ENCODE results near the gene RPS6KL1. TPM values are rescaled to one million over a fixed set of nuclear protein-coding genes. Genes with fewer than 3 reads are reported as not detected.
A peak's percentile ranks its signal among the peaks of the same experiment; 100 is the strongest.

Gene RPS6KL1
- total RNA-seq, 1 donor from 2014 or later = 10.8 TPM

GRCh38 chr14:74860899-74861733, 61.9 kb downstream of the RPS6KL1 start:
- H3K27ac Mint-ChIP-seq = no peak overlapping the region
- H3K36me3 Mint-ChIP-seq (ENCODE audit: low read depth) = no peaks in the 10 kb centered on the region
- peak; percentile 78 for DNase-seq (ENCODE audit: low spot score)
- H3K9me3 Mint-ChIP-seq = no peaks in the 10 kb centered on the region
- no peaks in the 10 kb centered on the region for H3K27me3 Mint-ChIP-seq (ENCODE audit: low read depth)
- no peak overlapping the region for H3K4me3 Mint-ChIP-seq (ENCODE audit: low read depth)
- intact Hi-C loops (cut with micrococcal nuclease) = loop anchor here (1.0 kb wide), 2 partner anchors 44 to 227 kb away; no protein-coding TSS in a partner anchor
- no peaks in the 10 kb centered on the region for H3K4me1 Mint-ChIP-seq (ENCODE audit: low read depth)

GRCh38 chr14:74859757-74860552, 63.1 kb downstream of the RPS6KL1 start:
- no peak overlapping the region for H3K4me3 Mint-ChIP-seq (ENCODE audit: low read depth)
- no peak overlapping the region for H3K27ac Mint-ChIP-seq
- H3K4me1 Mint-ChIP-seq (ENCODE audit: low read depth) = no peaks in the 10 kb centered on the region
- H3K27me3 Mint-ChIP-seq (ENCODE audit: low read depth) = no peaks in the 10 kb centered on the region
- intact Hi-C loops (cut with micrococcal nuclease) = no loop called here
- no peak for DNase-seq (ENCODE audit: low spot score)
- no peaks in the 10 kb centered on the region for H3K9me3 Mint-ChIP-seq
- H3K36me3 Mint-ChIP-seq (ENCODE audit: low read depth) = no peaks in the 10 kb centered on the region

DNA sequence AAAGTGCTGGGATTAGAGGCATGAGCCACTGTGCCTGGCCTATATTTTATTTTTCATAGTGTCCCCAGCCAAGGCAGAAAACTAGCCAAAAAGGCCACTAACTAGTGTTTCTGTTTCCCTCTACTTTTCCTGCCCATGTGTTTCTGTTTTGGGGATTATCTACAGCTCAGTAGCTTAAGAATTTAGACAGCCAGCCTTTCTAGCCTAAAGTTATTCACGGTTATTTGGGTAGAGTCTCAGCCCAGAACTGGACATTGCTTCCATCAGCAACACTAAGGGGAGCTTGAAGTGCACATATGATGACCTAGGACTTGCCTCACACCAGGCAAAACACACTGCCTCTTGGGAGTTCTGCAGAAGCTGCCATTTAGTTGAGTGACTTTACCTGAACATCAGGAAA, 65.0 kb downstream of the RPS6KL1 start:
- intact Hi-C loops (cut with micrococcal nuclease) = no loop called here
- H3K4me3 Mint-ChIP-seq (ENCODE audit: low read depth) = no peak overlapping the region
- peaks cover 1% of the 10 kb centered on the region for H3K4me1 Mint-ChIP-seq (ENCODE audit: low read depth)
- H3K36me3 Mint-ChIP-seq (ENCODE audit: low read depth) = no peaks in the 10 kb centered on the region
- H3K27me3 Mint-ChIP-seq (ENCODE audit: low read depth) = no peaks in the 10 kb centered on the region
- no peak for DNase-seq (ENCODE audit: low spot score)
- H3K9me3 Mint-ChIP-seq = no peaks in the 10 kb centered on the region
- H3K27ac Mint-ChIP-seq = no peak overlapping the region

GRCh38 chr14:74856366-74856765, 66.7 kb downstream of the RPS6KL1 start:
- intact Hi-C loops (cut with micrococcal nuclease) = no loop called here
- H3K4me1 Mint-ChIP-seq (ENCODE audit: low read depth) = peaks cover 6% of the 10 kb centered on the region

GRCh38 chr14:74855945-74856344, 67.1 kb downstream of the RPS6KL1 start:
- H3K4me3 Mint-ChIP-seq (ENCODE audit: low read depth) = no peak overlapping the region
- H3K4me1 Mint-ChIP-seq (ENCODE audit: low read depth) = peaks cover 6% of the 10 kb centered on the region
- no peak overlapping the region for H3K27ac Mint-ChIP-seq
- no peaks in the 10 kb centered on the region for H3K9me3 Mint-ChIP-seq
- H3K36me3 Mint-ChIP-seq (ENCODE audit: low read depth) = no peaks in the 10 kb centered on the region
- H3K27me3 Mint-ChIP-seq (ENCODE audit: low read depth) = no peaks in the 10 kb centered on the region
- no peak for DNase-seq (ENCODE audit: low spot score)
- intact Hi-C loops (cut with micrococcal nuclease) = no loop called here

More at GRCh38 chr14:74856366-74856765, 66.7 kb downstream of the RPS6KL1 start:
- Mint-ChIP-seq H3K36me3 (ENCODE audit: low read depth) (no peaks in the 10 kb centered on the region), H3K27ac (no peak overlapping the region), H3K9me3 (no peaks in the 10 kb centered on the region), H3K4me3 (ENCODE audit: low read depth) (no peak overlapping the region), H3K27me3 (ENCODE audit: low read depth) (no peaks in the 10 kb centered on the region)
- DNase-seq (ENCODE audit: low spot score) = no peak

DNA sequence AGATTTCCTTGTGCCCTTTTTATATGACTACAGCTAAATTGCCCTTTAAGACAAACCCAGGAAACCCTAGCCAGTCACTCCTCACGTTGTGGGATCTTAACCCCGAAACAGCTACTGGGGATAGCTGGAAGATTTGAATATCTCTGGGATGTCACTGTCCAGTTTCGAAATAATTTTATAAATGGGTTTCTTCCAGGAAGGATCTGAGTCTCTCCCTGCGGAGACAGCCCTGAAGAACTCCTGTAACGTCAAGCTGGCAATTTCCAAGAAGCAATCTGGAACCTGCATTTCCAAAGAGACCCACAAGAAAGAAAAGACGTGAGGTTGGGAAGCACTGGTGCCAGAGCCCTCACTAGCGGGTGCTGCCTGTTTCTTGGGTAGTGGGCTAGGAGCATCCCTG, 68.0 kb downstream of the RPS6KL1 start:
- intact Hi-C loops (cut with micrococcal nuclease) = no loop called here
- peaks cover 6% of the 10 kb centered on the region for H3K4me1 Mint-ChIP-seq (ENCODE audit: low read depth)
- H3K4me3 Mint-ChIP-seq (ENCODE audit: low read depth) = no peak overlapping the region
- no peaks in the 10 kb centered on the region for H3K27me3 Mint-ChIP-seq (ENCODE audit: low read depth)
- H3K36me3 Mint-ChIP-seq (ENCODE audit: low read depth) = no peaks in the 10 kb centered on the region
- H3K9me3 Mint-ChIP-seq = no peaks in the 10 kb centered on the region
- H3K27ac Mint-ChIP-seq = no peak overlapping the region
- DNase-seq (ENCODE audit: low spot score) = no peak

Other genes with a start within 250 kb of the RPS6KL1 start
- 40.0 and 46.9 TPM in 2 replicates for gene AREL1, start 210.2 kb downstream of the RPS6KL1 start, total RNA-seq
- gene FCF1, start 210.1 kb downstream of the RPS6KL1 start, total RNA-seq = 61.8 and 62.8 TPM in 2 replicates
- 71.7 and 75.1 TPM in 2 replicates for gene YLPM1, start 159.9 kb downstream of the RPS6KL1 start, total RNA-seq
- 0.05 and 0.34 TPM in 2 replicates for gene PROX2, start 47.1 kb downstream of the RPS6KL1 start, total RNA-seq
- gene DLST, start 41.3 kb downstream of the RPS6KL1 start, total RNA-seq = 102 and 103 TPM in 2 replicates
- gene PGF, start 32.3 kb upstream of the RPS6KL1 start, total RNA-seq = 0.34 and 0.39 TPM in 2 replicates
- 46.4 and 50.4 TPM in 2 replicates for gene EIF2B2, start 79.7 kb upstream of the RPS6KL1 start, total RNA-seq
- gene MLH3, start 128.2 kb upstream of the RPS6KL1 start, total RNA-seq = 28.2 and 28.3 TPM in 2 replicates
- 42.8 and 43.5 TPM in 2 replicates for gene ACYP1, start 140.8 kb upstream of the RPS6KL1 start, total RNA-seq
- 0.94 and 1.5 TPM in 2 replicates for gene ZC2HC1C, start 146.4 kb upstream of the RPS6KL1 start, total RNA-seq
- 58.1 and 69.8 TPM in 2 replicates for gene NEK9, start 203.8 kb upstream of the RPS6KL1 start, total RNA-seq